Astrocyte of the cerebellum (primary cell): Measurements from ENCODE around the gene ZBED4.
"Not testable (repeated sequence)": the region's sequence is repeated elsewhere in the genome, so short reads cannot be mapped to it uniquely, and the experiment has no call there.

ENCODE experiments used
- DNase-seq: peaks from one replicate; pipeline ENCODE4 v3.0.0-alpha.2; 2011; ENCODE audit warnings: low read depth
- H3K4me3 ChIP-seq: 2 replicates; pipeline ENCODE4 v1.5.1; 2011; ENCODE audit warnings: mild to moderate bottlenecking, low read depth, low read length, moderate library complexity
- in situ Hi-C: cut with HindIII; loops from 2 replicates; pipeline ENCODE4 v1.10.0; 2017; ENCODE audit warnings: low sequenced_read_pairs
- TF ChIP-seq, protein P1 (sequence below): IDR thresholded peaks from 2 replicates; pipeline ENCODE4 v1.5.1; 2012; ENCODE audit warnings: low read length, low read depth, moderate library complexity, mild to moderate bottlenecking; ENCODE audit errors: missing control alignments

Gene ZBED4

DNA sequence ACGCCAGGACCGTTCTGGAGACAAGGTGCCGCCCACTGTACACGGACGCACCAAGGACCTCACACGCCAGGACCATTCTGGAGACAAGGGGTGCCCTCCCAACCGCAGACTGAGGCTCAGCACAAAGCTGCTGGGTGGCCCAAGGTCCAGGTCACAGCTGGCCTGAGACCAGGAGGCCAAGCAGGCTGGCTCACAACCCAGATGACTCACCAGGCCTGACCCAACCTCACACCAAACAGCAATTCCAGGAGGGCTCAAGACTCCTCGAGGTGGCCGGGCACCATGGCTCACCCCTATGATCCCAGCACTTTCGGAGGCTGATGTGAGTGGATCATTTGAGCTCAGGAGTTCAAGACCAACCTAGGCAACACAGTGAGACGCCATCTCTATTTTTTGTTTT is 40.8 kb upstream of the ZBED4 start:
- no peak for DNase-seq
- in situ Hi-C loops = no loop called here
- TF ChIP-seq, protein P1, sequence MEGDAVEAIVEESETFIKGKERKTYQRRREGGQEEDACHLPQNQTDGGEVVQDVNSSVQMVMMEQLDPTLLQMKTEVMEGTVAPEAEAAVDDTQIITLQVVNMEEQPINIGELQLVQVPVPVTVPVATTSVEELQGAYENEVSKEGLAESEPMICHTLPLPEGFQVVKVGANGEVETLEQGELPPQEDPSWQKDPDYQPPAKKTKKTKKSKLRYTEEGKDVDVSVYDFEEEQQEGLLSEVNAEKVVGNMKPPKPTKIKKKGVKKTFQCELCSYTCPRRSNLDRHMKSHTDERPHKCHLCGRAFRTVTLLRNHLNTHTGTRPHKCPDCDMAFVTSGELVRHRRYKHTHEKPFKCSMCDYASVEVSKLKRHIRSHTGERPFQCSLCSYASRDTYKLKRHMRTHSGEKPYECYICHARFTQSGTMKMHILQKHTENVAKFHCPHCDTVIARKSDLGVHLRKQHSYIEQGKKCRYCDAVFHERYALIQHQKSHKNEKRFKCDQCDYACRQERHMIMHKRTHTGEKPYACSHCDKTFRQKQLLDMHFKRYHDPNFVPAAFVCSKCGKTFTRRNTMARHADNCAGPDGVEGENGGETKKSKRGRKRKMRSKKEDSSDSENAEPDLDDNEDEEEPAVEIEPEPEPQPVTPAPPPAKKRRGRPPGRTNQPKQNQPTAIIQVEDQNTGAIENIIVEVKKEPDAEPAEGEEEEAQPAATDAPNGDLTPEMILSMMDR = no peak
- no peak overlapping the region for H3K4me3 ChIP-seq

DNA sequence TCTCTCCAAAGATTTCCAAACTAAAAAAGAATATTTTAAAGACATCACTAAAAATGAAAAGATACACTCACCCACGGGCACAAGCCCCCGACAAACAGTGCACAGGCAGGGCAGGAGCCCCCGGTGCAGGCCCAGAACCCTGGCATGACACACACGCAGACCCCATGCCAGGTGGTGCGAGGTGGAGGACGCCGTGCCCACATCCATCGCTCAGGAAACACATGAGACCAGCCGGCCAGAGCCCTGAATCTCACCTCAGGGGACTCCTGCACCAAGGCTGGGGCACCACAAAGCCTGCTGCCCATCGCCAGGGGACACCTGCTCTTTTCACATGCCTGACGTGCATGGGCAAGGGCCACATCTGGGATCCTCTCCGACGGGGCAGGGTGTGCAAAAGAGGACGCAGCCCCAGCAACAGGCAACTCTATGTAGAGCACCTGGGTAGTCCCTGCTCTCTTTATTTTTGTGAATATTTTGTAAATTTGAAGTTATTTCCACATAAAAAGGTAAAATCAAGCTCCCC is 39.4 kb upstream of the ZBED4 start:
- no peak for DNase-seq
- no peak overlapping the region for H3K4me3 ChIP-seq
- in situ Hi-C loops = no loop called here
- TF ChIP-seq, protein P1 = no peak

DNA sequence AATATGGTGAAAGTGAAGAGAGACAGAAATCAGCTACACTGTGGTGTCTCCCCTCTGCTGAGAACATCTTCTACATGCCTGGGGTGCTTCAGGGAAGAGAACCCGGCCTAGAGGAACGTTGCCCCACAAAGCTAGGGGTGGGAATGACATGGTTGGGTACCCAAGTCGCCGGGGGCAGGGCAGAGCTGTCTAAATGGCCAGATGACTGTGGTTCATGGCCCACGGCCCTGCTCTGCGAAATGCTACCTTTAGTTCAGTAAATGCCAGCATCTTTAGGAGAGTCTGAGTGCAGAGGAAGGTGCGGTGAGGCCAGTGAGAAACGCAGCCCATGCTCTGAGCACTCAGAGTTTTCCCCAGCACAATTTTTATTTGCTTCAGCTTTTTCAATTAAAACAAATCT is 38.8 kb upstream of the ZBED4 start:
- in situ Hi-C loops = no loop called here
- DNase-seq = no peak
- TF ChIP-seq, protein P1 = no peak
- no peak overlapping the region for H3K4me3 ChIP-seq

DNA sequence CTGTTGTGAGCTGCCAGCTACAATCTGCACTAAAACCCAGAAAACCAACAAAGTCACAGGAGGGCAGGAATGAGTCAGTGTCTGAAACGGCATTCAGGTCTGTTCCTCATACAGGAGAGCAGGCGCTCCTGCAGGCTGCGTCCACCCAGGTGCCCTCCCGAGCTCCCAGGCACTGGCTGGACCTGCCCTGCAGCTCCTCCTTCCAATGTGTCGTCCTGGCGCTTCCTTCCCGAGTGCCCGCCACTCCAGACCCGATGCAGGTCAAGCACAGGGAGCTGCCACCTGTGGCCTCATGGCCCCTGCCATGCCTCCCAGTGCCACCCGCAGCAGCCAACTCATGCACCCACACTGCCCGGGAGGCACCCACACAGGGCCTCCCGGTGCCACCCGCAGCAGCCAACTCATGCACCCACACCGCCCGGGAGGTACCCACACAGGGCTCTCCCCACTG is 38.0 kb upstream of the ZBED4 start:
- TF ChIP-seq, protein P1 = no peak
- no peak overlapping the region for H3K4me3 ChIP-seq
- DNase-seq = no peak
- in situ Hi-C loops = no loop called here

DNA sequence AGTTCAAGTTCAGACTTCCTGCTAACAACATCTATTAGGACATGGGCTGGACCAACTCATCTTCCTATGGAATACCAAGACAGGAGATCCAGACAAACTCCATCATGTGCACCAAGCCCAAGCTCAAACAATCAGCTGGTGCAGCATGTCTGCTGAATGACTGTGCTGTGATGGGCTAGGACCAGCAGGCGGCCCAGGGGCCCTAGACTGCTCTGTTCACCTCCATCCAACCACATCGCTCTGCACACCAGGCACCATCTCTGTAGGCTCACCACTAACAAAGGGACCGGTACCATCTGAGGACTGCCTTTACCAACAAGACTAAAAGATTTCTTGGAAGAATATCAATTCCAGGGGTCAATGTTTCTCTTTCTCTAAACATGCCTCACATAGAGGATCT is 36.3 kb upstream of the ZBED4 start:
- in situ Hi-C loops = no loop called here
- no peak overlapping the region for H3K4me3 ChIP-seq
- no peak for DNase-seq
- TF ChIP-seq, protein P1 = no peak

DNA sequence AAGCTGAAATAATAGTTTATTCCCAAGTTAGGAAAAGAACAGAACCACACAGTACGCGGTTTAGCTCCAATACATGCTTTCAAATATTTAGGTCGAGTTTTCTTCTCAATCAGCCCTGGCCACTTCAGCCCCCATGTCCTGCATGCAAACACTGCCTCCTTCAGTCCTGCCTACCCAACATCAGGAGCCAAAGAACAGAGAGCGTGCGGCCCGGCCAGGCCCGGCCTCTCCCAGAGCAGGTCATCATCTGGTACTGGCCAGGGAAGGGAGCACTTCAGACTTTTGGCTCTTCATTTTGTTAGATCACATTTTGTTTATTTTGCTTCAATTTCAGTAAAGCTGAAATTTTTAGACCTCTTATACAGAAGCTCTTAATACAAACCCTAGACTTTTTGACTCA is 32.7 kb upstream of the ZBED4 start:
- in situ Hi-C loops = no loop called here
- no peak overlapping the region for H3K4me3 ChIP-seq
- TF ChIP-seq, protein P1 = no peak
- no peak for DNase-seq

DNA sequence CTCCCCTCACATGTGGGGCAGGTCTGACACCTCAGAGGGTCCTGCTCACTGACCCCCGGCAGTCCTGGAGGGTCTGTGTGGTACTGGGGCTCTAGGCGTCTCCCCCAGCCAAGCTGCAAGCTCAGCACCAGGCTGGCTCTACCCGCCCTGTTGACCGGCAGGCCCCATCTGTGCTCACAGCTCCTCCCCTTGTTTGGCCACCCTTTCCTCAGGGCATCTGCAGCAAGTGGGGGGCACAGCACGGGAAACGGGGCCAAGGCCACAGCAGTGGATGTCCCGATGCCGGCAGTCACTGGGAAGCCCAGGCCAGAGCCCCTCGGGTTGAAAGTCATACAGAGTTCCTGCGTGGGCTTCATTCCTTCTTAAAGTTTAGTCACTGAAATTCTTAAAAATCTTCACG is 31.9 kb upstream of the ZBED4 start:
- in situ Hi-C loops, DNase-seq, H3K4me3 ChIP-seq: not testable (repeated sequence)
